ENCODE results near the gene SLC8A2. TPM values are rescaled to one million over a fixed set of nuclear protein-coding genes. Genes with fewer than 3 reads are reported as not detected.

SLC8A2 gene
- total and polyA plus RNA-seq, 2 of the 4 experiments (the other 2 are of a cell fraction) = 0.05 TPM; not detected in 1

GRCh38 chr19:47422417-47423163, 49.1 kb downstream of the SLC8A2 start:
- H4K91ac ChIP-seq (ENCODE audit: insufficient read depth, low read depth, low read length) = no peak overlapping the region
- no peak overlapping the region for H4K8ac ChIP-seq (ENCODE audit: low read depth in 2 of 2, low read length in 2 of 2)
- peaks cover 5% of the 10 kb centered on the region for H3K9me1 ChIP-seq (ENCODE audit: insufficient read depth, low read length)
- H3K4me1 ChIP-seq (ENCODE audit: control insufficient read depth, insufficient read depth, low read length) = peaks cover 8% of the 10 kb centered on the region
- no peak overlapping the region for H2AK5ac ChIP-seq (ENCODE audit: low read depth, low read length)
- no peak overlapping the region for H4K5ac ChIP-seq (ENCODE audit: low read depth, low read length)
- peak overlapping the region; percentile 28 for H2AFZ ChIP-seq (replicated peaks; ENCODE audit: low read length, poor library complexity)
- H3K36me3 ChIP-seq (ENCODE audit: control insufficient read depth, insufficient read depth, low read length) = no peaks in the 10 kb centered on the region
- DNase-seq = no peak
- CTCF ChIA-PET = no interaction called here
- H2BK15ac ChIP-seq (ENCODE audit: low read depth, low read length) = no peak overlapping the region
- H3K4me3 ChIP-seq (ENCODE audit: insufficient read depth, low read depth, low read length) = no peak overlapping the region
- peak overlapping the region; percentile 79; the same call in 1 of the 2 replicates for H3K23ac ChIP-seq (ENCODE audit: low read depth, low read length)
- intact Hi-C loops (cut with micrococcal nuclease) = no loop called here
- no peak overlapping the region for H3K56ac ChIP-seq (ENCODE audit: extremely low read depth, insufficient read depth, low read length)
- dilution Hi-C loops (cut with HindIII; ENCODE audit: low sequenced_read_pairs, unreplicated experiment) = no loop called here
- no peak overlapping the region for H2BK20ac ChIP-seq (ENCODE audit: low read depth, low read length)
- H3K27ac ChIP-seq (ENCODE audit: insufficient read depth, low read length) = no peak overlapping the region
- TF ChIP-seq RCOR1 (IDR thresholded peaks at IDR 0.05; ENCODE audit: insufficient replicate concordance, low read length) = no peak
- H3K18ac ChIP-seq (ENCODE audit: low read depth, low read length) = no peak overlapping the region
- H3K4ac ChIP-seq (ENCODE audit: low read depth, low read length) = no peak overlapping the region
- no peak overlapping the region for H2BK5ac ChIP-seq (ENCODE audit: low read depth, low read length, poor library complexity, severe bottlenecking)
- no peak overlapping the region for H3K14ac ChIP-seq (replicated peaks; ENCODE audit: low read depth, low read length)
- no peaks in the 10 kb centered on the region for H3K9me3 ChIP-seq (ENCODE audit: control insufficient read depth, insufficient read depth, low read length)
- peaks cover 6 to 13% of the 10 kb centered on the region in 2 experiments; a peak in 3 of 4 replicates for H3K79me1 ChIP-seq (ENCODE audit: low read depth in 1 of 2, low read length in 2 of 2)
- peaks cover 47% of the 10 kb centered on the region for H3K27me3 ChIP-seq (ENCODE audit: control insufficient read depth, insufficient read depth, low read length)
- H2BK120ac ChIP-seq (ENCODE audit: low read depth, low read length) = no peak overlapping the region
- in situ Hi-C loops (cut with MboI; ENCODE audit: low sequenced_read_pairs) = no loop called here
- H2AK9ac ChIP-seq (replicated peaks; ENCODE audit: low read depth, low read length, poor library complexity) = no peak overlapping the region
- no peak for ATAC-seq (ENCODE audit: low read depth)
- H3K9ac ChIP-seq (ENCODE audit: low read depth, low read length) = no peak overlapping the region
- no peak overlapping the region for H3K4me2 ChIP-seq (ENCODE audit: low read depth, low read length)
- no TSS peak for BruUV-seq (replicated peaks)
- POLR2A ChIA-PET (ENCODE audit: unreplicated experiment) = no interaction called here
- 0% methylated on average over 1 of the region's 1 CpG; no CpG with 5 or more reads in 1 of the 2 experiments for WGBS, 2 experiments (ENCODE audit: extremely low coverage in 2 of 2, insufficient read length in 1 of 2)
- peaks cover 15% of the 10 kb centered on the region for H4K20me1 ChIP-seq (ENCODE audit: insufficient read depth, low read length)

Data from IMR-90 (cell line).